ENCODE data around the gene SLIT3.

The SLIT3 gene

DNA sequence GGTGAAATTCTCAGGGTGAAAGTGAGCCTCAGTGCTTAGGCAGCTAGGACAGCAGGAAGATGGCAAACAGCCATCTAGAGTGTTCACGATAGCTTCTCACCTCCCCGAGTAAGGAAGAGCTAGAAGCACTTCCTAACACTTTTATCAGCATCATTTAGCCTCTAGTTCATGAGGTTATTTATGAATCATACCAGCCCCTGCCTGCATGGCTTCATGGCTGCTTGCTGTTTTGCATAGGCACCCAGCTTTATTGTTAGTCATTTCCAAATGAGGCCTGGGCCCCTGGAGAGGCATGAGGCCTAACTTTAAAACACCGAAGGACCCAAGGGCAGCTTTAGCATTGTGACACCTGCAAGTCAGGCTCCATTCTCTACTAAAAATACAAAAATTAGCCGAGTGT is 586.9 kb downstream of the SLIT3 start:
- no peak for DNase-seq

DNA sequence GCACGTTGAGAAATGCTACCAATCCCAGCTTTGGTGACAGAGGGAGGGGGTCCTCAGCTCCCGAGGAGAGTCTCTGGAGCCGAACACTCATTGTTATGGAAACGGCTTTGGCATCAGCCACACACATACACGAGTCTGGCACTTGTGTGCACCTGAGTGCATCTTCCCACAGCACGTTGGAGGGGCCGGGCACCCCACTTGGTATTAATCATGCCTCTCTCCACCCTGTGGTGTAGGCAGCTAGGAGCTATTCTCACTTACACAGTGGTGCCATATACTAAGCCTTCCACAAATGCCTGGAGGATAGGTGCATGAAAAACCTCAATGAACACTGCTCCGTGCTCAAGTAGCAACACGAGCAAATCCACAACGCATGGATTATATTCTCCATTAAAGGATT is 587.9 kb downstream of the SLIT3 start:
- DNase-seq = no peak

DNA sequence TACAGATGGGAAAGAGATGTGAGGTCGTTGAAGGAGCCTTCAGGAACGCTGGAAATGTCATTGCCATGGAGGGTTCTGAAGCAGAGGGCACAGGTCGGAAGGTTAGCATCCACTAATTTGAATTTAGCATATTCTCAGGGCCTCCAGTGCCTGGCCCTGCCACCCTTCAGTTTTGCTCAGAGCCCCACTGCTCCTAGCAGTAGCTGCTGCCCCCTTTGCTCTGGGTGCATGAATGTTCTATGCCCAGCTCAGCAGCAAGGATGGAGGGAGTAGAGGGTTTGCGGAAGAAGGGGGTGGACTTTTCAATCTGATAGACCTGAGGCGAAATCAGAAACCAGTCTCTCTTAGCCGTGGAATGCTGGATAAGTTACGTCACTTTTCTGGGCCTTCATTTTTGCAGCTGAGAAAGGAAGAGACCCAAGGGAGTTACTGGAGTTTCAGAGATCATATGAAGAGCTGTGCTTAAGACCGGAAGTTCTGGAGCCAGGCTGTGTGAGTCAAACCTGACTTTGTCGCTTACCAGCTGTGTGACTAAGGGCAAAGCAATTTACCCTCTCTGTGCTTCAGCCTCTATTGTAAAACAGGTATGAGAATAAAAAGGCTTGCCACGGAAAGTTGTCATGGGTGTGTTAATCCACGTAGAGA is 588.5 kb downstream of the SLIT3 start:
- no peak for DNase-seq

GRCh38 chr5:168710706-168711105 is 590.2 kb downstream of the SLIT3 start:
- DNase-seq = no peak

GRCh38 chr5:168707716-168708695 is 592.9 kb downstream of the SLIT3 start:
- DNase-seq = no peak

GRCh38 chr5:168706655-168707069 is 594.3 kb downstream of the SLIT3 start:
- peak; percentile 7 for DNase-seq

GRCh38 chr5:168705321-168705720 is 595.6 kb downstream of the SLIT3 start:
- DNase-seq = no peak

- DNase-seq = no peak
Observed at GRCh38 chr5:168702511-168702910, 598.4 kb downstream of the SLIT3 start.

- no peak for DNase-seq
Observed at GRCh38 chr5:168701641-168702040, 599.3 kb downstream of the SLIT3 start.

- no peak for DNase-seq
Observed at GRCh38 chr5:168699002-168699401, 601.9 kb downstream of the SLIT3 start.

- DNase-seq = no peak
Observed at GRCh38 chr5:168697034-168697720, 603.8 kb downstream of the SLIT3 start.

- no peak for DNase-seq
Observed at GRCh38 chr5:168696611-168697010, 604.3 kb downstream of the SLIT3 start.

DNA sequence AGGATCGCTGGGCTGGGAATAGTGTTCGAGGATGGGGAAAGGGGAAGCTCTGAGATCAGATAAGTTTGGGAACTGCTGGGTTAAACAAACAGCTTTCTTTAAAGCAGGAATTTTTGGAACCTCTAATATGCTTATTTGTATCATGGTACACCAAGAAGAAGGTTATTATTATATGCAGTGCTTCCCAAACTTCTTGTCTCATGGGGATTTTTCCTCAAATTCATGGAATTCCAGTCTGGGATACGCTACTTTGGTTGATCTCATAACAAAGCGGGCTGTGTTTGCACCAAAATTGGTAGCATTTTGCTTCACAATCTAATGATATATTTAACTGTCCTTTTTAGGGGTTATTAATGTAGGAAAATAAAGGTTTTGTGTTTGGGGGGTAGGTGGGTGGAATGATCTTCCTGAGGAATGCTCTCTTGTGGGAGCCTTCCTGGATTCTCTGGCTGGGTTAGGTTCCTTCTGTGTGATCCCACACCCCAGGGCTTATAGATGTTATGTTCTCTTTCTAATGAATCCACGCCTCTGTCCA is 605.6 kb downstream of the SLIT3 start:
- DNase-seq = no peak

GRCh38 chr5:168694289-168694688 is 606.6 kb downstream of the SLIT3 start:
- DNase-seq = no peak

GRCh38 chr5:168693883-168694282 is 607.1 kb downstream of the SLIT3 start:
- DNase-seq = no peak

DNA sequence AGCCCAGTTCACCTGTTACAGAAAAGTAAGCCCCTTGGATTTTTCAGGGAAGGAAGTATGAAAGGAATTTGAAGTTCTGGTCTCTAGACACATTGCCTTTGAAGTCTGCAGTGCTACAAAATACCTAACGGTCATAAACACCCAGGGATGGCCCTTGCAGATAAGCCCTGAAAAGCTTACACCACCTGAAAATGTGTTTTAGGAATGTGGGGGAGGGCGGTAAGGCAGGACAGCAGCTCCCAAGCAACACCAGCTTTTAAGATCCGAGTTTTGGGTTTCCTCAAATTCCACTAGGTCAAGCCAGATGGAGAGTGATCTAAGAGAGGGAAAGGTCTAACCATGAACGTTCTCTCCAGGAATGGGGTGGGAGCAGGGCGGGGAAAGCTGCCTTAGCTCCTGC is 607.6 kb downstream of the SLIT3 start:
- no peak for DNase-seq

GRCh38 chr5:168691891-168692290 is 609.0 kb downstream of the SLIT3 start:
- DNase-seq = no peak

GRCh38 chr5:168689260-168689659 is 611.7 kb downstream of the SLIT3 start:
- DNase-seq = no peak

GRCh38 chr5:168686837-168687236 is 614.1 kb downstream of the SLIT3 start:
- DNase-seq = no peak

DNA sequence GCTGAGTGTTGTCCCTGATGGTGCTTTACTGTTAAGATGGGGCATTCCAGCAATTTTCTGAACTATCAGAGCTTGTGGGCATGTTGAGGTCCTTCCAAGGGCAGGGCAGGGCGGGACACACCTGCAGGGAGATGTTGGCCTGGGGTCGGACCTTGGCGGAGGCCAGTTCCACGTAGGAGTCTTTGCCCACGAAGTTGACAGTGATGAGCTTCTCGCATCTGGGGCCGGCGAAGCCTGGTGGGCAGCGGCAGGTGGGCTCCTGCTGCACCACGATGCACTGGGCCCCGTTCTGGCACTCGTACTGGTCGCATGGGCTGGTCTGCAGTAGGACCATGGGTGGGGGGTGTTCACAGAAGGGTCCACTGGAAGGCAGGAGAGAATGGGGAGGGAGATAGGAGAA is 615.4 kb downstream of the SLIT3 start:
- no peak for DNase-seq

DNA sequence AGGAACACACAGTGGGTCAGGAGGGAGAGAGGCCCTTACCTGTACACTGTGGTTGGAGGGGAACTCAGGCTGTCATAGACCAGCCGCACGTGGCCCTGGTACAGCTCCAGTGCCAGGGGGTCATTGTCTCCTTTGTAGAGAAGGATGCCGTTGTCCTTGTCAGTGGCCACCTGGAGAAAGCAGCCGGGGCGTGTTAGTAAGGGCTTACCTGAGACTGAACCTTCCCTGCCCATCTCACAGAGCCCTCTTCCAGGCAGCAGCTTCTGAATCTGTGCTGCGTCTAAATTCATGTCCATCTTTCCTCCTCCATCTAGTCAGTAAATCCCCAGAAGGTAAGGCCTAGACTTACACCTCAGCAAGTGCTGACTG is 617.0 kb downstream of the SLIT3 start:
- no peak for DNase-seq

- DNase-seq = no peak
Observed at GRCh38 chr5:168683247-168683926, 617.6 kb downstream of the SLIT3 start.
